GM18868 (cell line): ENCODE results near the gene ZNF521.

Source experiments
- ATAC-seq: cut with Tn5 transposase; IDR thresholded peaks from one replicate; pipeline ENCODE4 v1.9.1; 2021; ENCODE audit warnings: mild to moderate bottlenecking, moderate library complexity; ENCODE audit not compliant: unreplicated experiment

The ZNF521 gene

DNA sequence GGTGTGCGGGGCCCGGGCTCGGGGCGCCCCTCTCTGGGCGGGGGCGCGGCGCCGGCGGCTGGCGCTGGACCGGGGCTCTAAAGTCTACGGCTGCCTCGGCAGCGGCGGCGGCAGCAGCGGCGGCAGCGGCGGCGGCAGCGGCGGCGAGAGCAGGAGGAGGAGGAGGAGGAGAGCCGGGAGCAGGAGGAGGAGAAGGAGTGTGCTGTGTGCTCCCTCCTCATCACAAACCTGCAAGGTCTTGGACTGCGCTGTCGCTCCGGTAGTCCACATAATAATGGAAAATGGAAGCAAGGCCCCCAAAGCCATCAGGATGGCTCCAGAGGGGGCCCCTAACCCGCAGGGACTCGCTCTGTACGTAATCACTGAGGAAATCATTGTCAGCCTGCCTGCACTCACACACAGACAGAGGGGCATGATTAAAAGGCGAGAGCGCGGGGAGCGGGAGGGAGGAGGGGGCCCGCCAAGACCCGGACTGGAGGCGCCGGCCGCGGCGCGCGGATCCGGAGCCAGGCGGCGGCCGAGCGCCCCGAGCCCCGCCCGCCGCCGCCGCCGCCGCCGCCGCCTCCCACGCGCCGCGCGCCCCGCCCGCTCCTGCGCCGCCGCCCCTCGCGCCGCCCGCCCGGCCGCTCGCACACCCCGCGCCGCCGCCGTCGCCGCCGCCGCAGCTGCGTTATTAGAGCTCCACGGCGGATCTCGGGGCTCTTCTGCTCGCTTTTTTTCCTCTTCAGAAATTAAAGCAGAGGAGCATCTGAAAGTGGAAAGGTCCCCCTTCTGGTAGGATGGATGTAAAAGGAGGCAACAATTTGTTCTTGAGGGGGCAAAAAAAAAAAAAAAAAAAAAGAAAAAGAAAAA lies at the start of gene ZNF521:
Gene ZNF521, minus strand, starts transcription at position 390 of the 852 bp plus-strand sequence. CDS start 1,220 bp downstream, outside the sequence.
- ATAC-seq, result peak; percentile 81

GRCh38 chr18:25399554-25399953 lies 47.6 kb upstream of the ZNF521 start:
- ATAC-seq, result no peak

- ATAC-seq, result no peak
Observed at GRCh38 chr18:25392192-25392591, 40.2 kb upstream of the ZNF521 start.

DNA sequence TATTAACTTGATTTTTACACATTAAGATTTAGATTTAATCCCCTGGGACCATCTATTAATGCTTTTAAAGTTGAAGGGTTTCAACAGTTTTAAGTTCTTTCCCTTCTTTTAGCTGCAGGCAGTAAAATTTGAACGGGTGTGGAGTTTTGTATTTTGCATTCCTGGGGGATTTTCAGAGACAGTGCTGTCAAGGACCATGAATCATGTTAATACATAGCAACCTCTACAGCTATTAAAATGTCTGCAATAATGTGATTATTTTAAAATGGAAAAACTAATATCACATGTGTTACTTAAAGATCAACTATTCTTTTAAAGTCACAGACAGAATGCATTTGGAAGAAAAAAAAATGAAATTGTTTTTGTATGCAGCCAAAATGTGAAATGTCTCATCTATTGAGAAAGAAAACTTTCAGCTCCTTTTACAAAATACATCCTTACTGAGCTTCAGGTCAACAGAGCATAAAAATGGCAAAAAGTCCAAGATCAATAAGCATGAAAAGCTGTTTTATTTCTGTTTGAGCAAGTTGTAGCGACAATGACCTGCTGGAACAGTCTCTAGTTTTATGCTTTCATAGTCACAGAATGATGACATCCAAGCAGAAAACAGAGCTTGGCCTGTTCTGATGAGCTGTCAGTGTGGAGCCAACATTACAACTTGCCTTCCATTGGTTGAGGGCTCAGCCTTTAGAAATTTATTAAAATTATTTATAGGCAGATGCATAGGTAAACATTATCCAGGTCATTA lies 21.6 kb upstream of the ZNF521 start:
- no peak for ATAC-seq

- no peak for ATAC-seq
Observed at GRCh38 chr18:25370391-25370790, 18.4 kb upstream of the ZNF521 start.

DNA sequence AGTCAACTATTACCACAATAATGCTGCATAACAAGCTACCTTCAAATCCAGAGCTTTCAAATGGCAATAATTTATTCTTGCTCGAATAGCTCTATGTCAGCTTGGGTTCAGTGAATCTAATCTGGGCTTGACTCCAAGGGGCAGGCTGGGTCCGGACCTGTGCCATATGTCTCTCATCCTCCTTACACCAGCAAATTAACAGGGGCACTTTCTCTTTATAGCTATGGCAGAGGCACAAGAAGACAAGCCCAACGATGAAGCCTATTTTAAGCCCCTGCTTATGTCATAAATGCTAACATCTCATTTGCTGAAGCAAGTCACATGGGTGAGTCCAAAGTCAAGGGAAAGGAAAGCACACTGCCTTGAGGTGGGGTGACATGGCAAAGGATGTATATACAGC lies 13.3 kb upstream of the ZNF521 start:
- no peak for ATAC-seq

GRCh38 chr18:25364732-25365131 lies 12.8 kb upstream of the ZNF521 start:
- no peak for ATAC-seq

DNA sequence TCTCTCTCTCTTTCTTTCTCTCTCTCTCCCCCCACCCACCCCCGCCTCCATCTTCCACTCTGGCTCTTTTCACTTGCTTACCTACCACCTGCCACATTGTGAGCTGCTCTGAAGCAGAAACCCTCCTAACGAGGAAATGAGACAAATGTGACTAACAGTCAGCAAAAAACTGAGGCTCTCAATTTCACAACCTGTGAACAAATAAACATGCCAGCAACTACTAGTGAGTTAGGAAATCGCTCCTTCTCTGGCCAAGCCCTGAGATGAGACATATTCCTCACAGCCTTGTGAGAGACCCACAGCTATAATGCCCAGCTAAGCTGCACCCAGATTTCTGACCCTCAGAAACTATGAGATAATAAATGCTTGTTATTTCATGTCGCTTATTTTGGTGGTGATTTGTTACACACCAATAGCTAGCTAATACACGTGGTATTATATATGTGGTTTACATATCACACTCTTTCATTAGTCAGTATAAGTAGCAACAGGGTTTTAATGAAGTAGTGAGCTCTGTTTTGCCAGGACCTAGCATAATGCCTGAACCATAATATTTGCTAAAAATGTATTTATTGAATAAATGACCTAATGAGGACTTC lies 8.4 kb upstream of the ZNF521 start:
- ATAC-seq, result no peak

DNA sequence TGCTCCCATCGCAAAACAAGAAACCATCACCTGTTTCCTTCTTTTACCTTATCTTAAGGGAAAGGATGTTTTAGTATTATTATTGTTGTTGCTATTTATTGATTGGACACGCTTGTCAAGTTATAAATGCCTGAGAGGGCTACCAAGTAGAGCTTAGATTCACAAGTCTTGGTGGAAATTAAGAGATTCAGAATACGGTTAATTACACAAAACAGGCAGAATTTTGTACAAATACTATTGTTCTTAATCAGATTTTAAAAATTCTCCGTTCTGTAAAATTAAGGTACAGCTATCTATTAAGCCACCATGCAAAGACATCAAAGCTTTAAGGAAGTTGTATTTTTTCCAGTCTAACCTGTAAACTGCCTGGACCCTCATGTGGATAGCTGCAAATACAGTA lies 1.1 kb upstream of the ZNF521 start:
- no peak for ATAC-seq

GRCh38 chr18:25352629-25353005 lies 651 bp upstream of the ZNF521 start:
- ATAC-seq, result no peak

DNA sequence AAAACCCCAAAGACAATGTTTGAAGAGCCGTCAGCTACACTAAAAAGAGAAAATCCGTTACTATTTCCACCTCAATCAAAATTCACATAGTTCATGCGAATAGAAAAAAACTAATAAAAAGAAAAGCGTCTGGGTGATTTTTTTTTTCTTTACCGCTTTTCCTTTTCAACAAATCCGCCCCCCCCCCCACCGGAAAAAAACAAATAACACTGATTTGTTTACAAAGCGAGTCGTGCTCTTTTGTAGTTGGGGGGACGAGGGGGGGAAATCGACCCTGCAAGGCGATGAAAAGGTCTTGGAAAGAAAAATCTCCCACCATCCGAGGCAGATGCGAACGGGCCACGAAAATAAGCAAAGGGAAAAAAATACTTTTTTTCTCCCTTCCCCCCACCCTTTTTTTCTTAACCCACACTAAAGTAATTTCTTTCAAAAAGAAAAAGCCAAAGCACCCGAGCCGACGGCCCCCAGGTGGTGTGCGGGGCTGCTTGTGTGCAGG lies 638 bp downstream of the ZNF521 start:
- no peak for ATAC-seq

GRCh38 chr18:25350489-25351251 lies 1.3 kb downstream of the ZNF521 start:
- ATAC-seq, result peak; percentile 29

GRCh38 chr18:25349926-25350487 lies 2.0 kb downstream of the ZNF521 start:
- ATAC-seq, result no peak

GRCh38 chr18:25349131-25349925 lies 2.6 kb downstream of the ZNF521 start:
- ATAC-seq, result no peak

DNA sequence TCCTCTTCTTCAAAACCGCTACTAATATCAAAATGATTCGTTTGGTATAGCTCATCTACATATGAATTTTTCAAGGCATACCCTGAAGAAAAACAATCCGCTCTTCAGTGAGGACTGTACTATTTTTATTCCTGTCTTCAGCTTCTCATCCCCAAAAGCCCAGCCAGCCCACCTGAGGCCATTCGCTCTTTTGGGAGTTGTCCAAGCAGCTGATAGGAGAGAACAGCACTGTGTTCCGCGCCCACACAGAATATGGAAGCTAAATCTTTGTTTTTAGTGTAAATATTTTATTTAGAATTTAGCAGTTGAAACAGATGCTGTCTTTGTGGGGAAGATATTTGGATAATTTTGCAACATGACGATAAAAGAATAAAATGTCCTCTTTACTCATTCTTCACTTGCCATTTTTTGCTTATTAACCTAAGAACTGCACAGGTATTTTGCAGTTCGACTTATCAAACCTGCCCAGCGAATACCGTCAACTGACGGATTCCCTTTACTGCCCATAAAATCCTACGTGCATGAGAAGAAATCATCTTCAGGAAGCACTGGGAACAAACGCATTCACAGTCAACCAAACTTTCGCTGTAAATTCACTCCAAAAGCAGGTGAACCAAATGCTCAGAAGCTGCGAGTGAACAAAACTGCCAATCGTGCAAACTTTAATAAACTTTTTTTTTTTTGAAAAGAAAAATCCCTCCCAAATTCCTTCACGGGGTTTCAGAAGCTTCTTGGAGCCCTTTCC lies 3.4 kb downstream of the ZNF521 start:
- ATAC-seq, result no peak

DNA sequence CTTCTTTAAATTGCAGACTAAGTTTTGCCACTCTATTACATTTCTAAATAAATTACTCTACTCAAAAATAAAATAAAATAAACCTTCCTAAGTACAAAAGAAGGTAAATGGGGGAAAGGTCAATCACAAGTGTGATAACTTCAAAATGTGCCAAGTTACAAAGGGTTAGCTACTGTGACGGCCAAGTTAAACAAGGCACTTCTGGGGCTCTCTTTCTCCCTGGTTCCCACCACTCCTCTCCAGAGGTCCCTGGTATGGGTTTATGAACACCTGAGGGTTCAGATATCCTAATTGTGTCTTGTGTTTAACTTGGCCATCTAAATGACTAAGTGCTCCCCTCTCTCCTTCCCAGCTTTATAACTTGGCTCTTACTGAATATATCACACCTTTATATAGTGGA lies 5.4 kb downstream of the ZNF521 start:
- no peak for ATAC-seq

DNA sequence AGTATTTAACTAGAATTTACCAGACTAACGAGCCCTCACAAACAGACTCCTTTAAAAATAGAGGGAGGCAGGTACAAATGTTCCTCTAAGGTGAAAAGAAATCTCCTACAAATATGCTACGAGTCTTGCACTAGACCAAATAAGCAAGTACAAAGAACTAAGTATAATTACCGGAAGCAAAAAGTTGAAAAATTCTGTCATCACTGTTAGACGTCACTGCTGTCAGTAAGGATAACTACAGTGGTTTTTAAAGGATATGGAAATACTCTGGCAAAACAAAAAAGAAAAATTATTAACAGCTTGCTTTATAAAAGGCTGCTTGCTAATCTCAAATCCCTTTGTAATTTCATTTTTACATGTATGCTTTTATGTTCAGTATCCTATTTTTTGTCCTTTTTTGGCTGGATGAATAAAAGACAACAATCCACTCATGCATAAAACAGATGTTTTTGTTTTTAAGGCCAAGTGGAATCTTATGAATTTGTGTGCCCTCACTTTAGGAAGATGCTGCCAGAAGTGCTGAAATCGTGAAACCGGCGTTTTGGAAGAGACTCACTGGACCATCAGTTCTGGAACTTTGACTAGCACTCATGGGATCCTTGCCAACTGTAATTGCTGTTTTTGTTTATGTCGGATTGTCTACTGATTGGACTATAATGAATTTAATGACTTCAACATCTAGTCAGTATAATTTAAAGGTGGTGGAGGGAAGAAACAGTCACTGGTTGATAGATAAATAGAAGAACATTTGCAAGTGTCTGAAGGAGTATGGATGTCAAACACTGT lies 6.7 kb downstream of the ZNF521 start:
- ATAC-seq, result no peak

- no peak for ATAC-seq
Observed at GRCh38 chr18:25341831-25342230, 10.1 kb downstream of the ZNF521 start.
